CD4-positive, alpha-beta T cell treated with Interleukin-4 for 4 hours (primary cell): ENCODE measurements around the gene MAPK7.

Source experiments
- DNase-seq: peaks from one replicate; pipeline ENCODE4 v3.0.0-alpha.2; 2020

The MAPK7 gene

GRCh38 chr17:19424934-19425868 is 46.9 kb downstream of the MAPK7 start:
- no peak for DNase-seq

- no peak for DNase-seq
These were observed 48.3 kb downstream of the MAPK7 start for GRCh38 chr17:19426631-19427030.

DNA sequence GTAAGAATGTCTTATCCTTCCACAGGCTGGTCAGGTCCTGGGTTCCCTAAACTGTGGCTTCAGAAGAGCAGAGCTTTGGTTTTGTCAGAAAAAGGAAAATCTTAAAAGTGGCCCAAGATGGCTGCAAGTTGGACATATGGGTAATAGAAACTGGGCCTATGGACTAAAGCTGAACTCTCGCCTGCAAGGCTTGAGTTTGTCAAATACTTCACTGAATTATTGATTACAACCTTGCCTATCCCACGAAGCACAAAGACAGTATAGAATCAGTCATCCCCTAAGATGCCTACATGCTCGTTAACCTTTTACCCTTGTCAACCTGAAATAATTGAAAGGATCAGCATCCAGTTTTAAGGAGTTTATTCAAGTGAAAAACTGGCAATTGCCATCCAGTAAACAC is 53.4 kb downstream of the MAPK7 start:
- no peak for DNase-seq
